ENCODE data around the gene FBXL5. TPM values are rescaled to one million over a fixed set of nuclear protein-coding genes. Genes with fewer than 3 reads are reported as not detected.

Gene FBXL5
- total and polyA plus RNA-seq, 3 experiments from 2014 or later: 25.1 to 94.5 (median 27.6) TPM

- no peak overlapping the region for H3K4me3 Mint-ChIP-seq
- H3K4me1 Mint-ChIP-seq: peaks cover 0 to 2% (median 0%) of the 10 kb centered on the region in 3 donors
- H3K4me3 ChIP-seq (ENCODE audit: low read length): no peak overlapping the region
- H3K36me3 ChIP-seq (ENCODE audit: insufficient read depth, low read length): no peaks in the 10 kb centered on the region
- no peak overlapping the region for H3K27ac Mint-ChIP-seq
- POLR2A ChIA-PET: interaction anchor here (0.8 kb wide), 1 partner anchor 14 kb away, joined by 4 read pairs; no protein-coding TSS in a partner anchor
- H3K27me3 Mint-ChIP-seq: no peaks in the 10 kb centered on the region
- no peaks in the 10 kb centered on the region for H3K36me3 Mint-ChIP-seq
- H3K9me3 ChIP-seq (ENCODE audit: low read length): no peaks in the 10 kb centered on the region
- CTCF ChIA-PET: interaction anchor here (0.8 kb wide), 1 partner anchor 74 kb away, joined by 3 read pairs; no protein-coding TSS in a partner anchor
- no peak for DNase-seq
- no peaks in the 10 kb centered on the region for H3K9me3 Mint-ChIP-seq
- no peak overlapping the region for H3K27ac ChIP-seq (ENCODE audit: low read depth, low read length)
- no peaks in the 10 kb centered on the region for H3K4me1 ChIP-seq (ENCODE audit: insufficient read depth, low read length)
- H3K27me3 ChIP-seq (ENCODE audit: insufficient read depth, low read length, poor library complexity, severe bottlenecking): no peaks in the 10 kb centered on the region
These were observed 19.8 kb upstream of the FBXL5 start for GRCh38 chr4:15674926-15675325.

- Mint-ChIP-seq H3K4me1 (no peaks in the 10 kb centered on the region), H3K36me3 (no peaks in the 10 kb centered on the region), H3K27ac (no peak overlapping the region), H3K27me3 (no peaks in the 10 kb centered on the region), H3K4me3 (no peak overlapping the region), H3K9me3 (no peaks in the 10 kb centered on the region)
- no peaks in the 10 kb centered on the region for H3K9me3 ChIP-seq (ENCODE audit: low read length)
- H3K27ac ChIP-seq (ENCODE audit: low read depth, low read length): no peak overlapping the region
- H3K4me3 ChIP-seq (ENCODE audit: low read length): no peak overlapping the region
- POLR2A ChIA-PET: no interaction called here
- CTCF ChIA-PET: no interaction called here
- H3K27me3 ChIP-seq (ENCODE audit: insufficient read depth, low read length, poor library complexity, severe bottlenecking): no peaks in the 10 kb centered on the region
- DNase-seq: no peak
- H3K36me3 ChIP-seq (ENCODE audit: insufficient read depth, low read length): no peaks in the 10 kb centered on the region
- H3K4me1 ChIP-seq (ENCODE audit: insufficient read depth, low read length): no peaks in the 10 kb centered on the region
These were observed 18.9 kb upstream of the FBXL5 start for GRCh38 chr4:15674046-15674445.

- no peaks in the 10 kb centered on the region for H3K4me1 Mint-ChIP-seq
- CTCF ChIA-PET: no interaction called here
- H3K36me3 Mint-ChIP-seq: no peaks in the 10 kb centered on the region
- H3K9me3 Mint-ChIP-seq: no peaks in the 10 kb centered on the region
- DNase-seq: no peak
- H3K4me3 Mint-ChIP-seq: no peak overlapping the region
- no peaks in the 10 kb centered on the region for H3K36me3 ChIP-seq (ENCODE audit: insufficient read depth, low read length)
- no peak overlapping the region for H3K27ac ChIP-seq (ENCODE audit: low read depth, low read length)
- no peaks in the 10 kb centered on the region for H3K27me3 Mint-ChIP-seq
- no peaks in the 10 kb centered on the region for H3K9me3 ChIP-seq (ENCODE audit: low read length)
- no peak overlapping the region for H3K4me3 ChIP-seq (ENCODE audit: low read length)
- POLR2A ChIA-PET: no interaction called here
- no peaks in the 10 kb centered on the region for H3K4me1 ChIP-seq (ENCODE audit: insufficient read depth, low read length)
- no peak overlapping the region for H3K27ac Mint-ChIP-seq
- H3K27me3 ChIP-seq (ENCODE audit: insufficient read depth, low read length, poor library complexity, severe bottlenecking): no peaks in the 10 kb centered on the region
These were observed 18.2 kb upstream of the FBXL5 start for GRCh38 chr4:15673337-15673736.

GRCh38 chr4:15672101-15672500, 16.9 kb upstream of the FBXL5 start:
- Histone ChIP-seq H3K4me1 (ENCODE audit: insufficient read depth, low read length) (no peaks in the 10 kb centered on the region), H3K27ac (ENCODE audit: low read depth, low read length) (no peak overlapping the region), H3K36me3 (ENCODE audit: insufficient read depth, low read length) (no peaks in the 10 kb centered on the region), H3K27me3 (ENCODE audit: insufficient read depth, low read length, poor library complexity, severe bottlenecking) (no peaks in the 10 kb centered on the region), H3K4me3 (ENCODE audit: low read length) (no peak overlapping the region), H3K9me3 (ENCODE audit: low read length) (no peaks in the 10 kb centered on the region)
- Mint-ChIP-seq H3K27ac (no peak overlapping the region), H3K27me3 (no peaks in the 10 kb centered on the region), H3K4me1 (no peaks in the 10 kb centered on the region), H3K4me3 (no peak overlapping the region), H3K9me3 (no peaks in the 10 kb centered on the region), H3K36me3 (no peaks in the 10 kb centered on the region)
- DNase-seq: no peak
- ChIA-PET CTCF (no interaction called here), POLR2A (no interaction called here)

GRCh38 chr4:15670576-15670975, 15.4 kb upstream of the FBXL5 start:
- no peak for DNase-seq
- H3K9me3 ChIP-seq (ENCODE audit: low read length): no peaks in the 10 kb centered on the region
- H3K27me3 Mint-ChIP-seq: no peaks in the 10 kb centered on the region
- H3K27me3 ChIP-seq (ENCODE audit: insufficient read depth, low read length, poor library complexity, severe bottlenecking): no peaks in the 10 kb centered on the region
- H3K27ac ChIP-seq (ENCODE audit: low read depth, low read length): no peak overlapping the region
- no peaks in the 10 kb centered on the region for H3K36me3 ChIP-seq (ENCODE audit: insufficient read depth, low read length)
- H3K4me3 ChIP-seq (ENCODE audit: low read length): no peak overlapping the region
- peaks cover 0 to 8% (median 5%) of the 10 kb centered on the region in 3 donors for H3K4me1 Mint-ChIP-seq
- no peaks in the 10 kb centered on the region for H3K9me3 Mint-ChIP-seq
- CTCF ChIA-PET: interaction anchor here (1.2 kb wide), 1 partner anchor 18 kb away, joined by 3 read pairs; no protein-coding TSS in a partner anchor
- H3K4me3 Mint-ChIP-seq: no peak overlapping the region
- H3K36me3 Mint-ChIP-seq: no peaks in the 10 kb centered on the region
- H3K27ac Mint-ChIP-seq: no peak overlapping the region
- H3K4me1 ChIP-seq (ENCODE audit: insufficient read depth, low read length): no peaks in the 10 kb centered on the region
- POLR2A ChIA-PET: no interaction called here

- H3K27ac Mint-ChIP-seq: no peak overlapping the region
- H3K36me3 Mint-ChIP-seq: no peaks in the 10 kb centered on the region
- H3K4me1 Mint-ChIP-seq: peaks cover 1 to 8% (median 5%) of the 10 kb centered on the region in 3 donors
- H3K27ac ChIP-seq (ENCODE audit: low read depth, low read length): no peak overlapping the region
- no peak for DNase-seq
- CTCF ChIA-PET: no interaction called here
- H3K27me3 ChIP-seq (ENCODE audit: insufficient read depth, low read length, poor library complexity, severe bottlenecking): no peaks in the 10 kb centered on the region
- no peaks in the 10 kb centered on the region for H3K36me3 ChIP-seq (ENCODE audit: insufficient read depth, low read length)
- no peak overlapping the region for H3K4me3 ChIP-seq (ENCODE audit: low read length)
- H3K4me3 Mint-ChIP-seq: no peak overlapping the region
- H3K9me3 Mint-ChIP-seq: no peaks in the 10 kb centered on the region
- POLR2A ChIA-PET: no interaction called here
- no peaks in the 10 kb centered on the region for H3K9me3 ChIP-seq (ENCODE audit: low read length)
- no peaks in the 10 kb centered on the region for H3K27me3 Mint-ChIP-seq
- H3K4me1 ChIP-seq (ENCODE audit: insufficient read depth, low read length): no peaks in the 10 kb centered on the region
These were observed 13.6 kb upstream of the FBXL5 start for GRCh38 chr4:15668566-15669435.

GRCh38 chr4:15667006-15667405, 11.8 kb upstream of the FBXL5 start:
- ChIA-PET POLR2A (no interaction called here), CTCF (no interaction called here)
- Histone ChIP-seq H3K4me1 (ENCODE audit: insufficient read depth, low read length) (no peaks in the 10 kb centered on the region), H3K9me3 (ENCODE audit: low read length) (no peaks in the 10 kb centered on the region), H3K4me3 (ENCODE audit: low read length) (no peak overlapping the region), H3K36me3 (ENCODE audit: insufficient read depth, low read length) (no peaks in the 10 kb centered on the region), H3K27me3 (ENCODE audit: insufficient read depth, low read length, poor library complexity, severe bottlenecking) (no peaks in the 10 kb centered on the region), H3K27ac (ENCODE audit: low read depth, low read length) (no peak overlapping the region)
- DNase-seq: no peak
- peaks cover 1 to 8% (median 5%) of the 10 kb centered on the region in 3 donors for H3K4me1 Mint-ChIP-seq
- no peak overlapping the region for H3K27ac Mint-ChIP-seq
- H3K9me3 Mint-ChIP-seq: no peaks in the 10 kb centered on the region
- no peaks in the 10 kb centered on the region for H3K27me3 Mint-ChIP-seq
- no peaks in the 10 kb centered on the region for H3K36me3 Mint-ChIP-seq
- H3K4me3 Mint-ChIP-seq: no peak overlapping the region

- no peak for DNase-seq
- Histone ChIP-seq H3K4me3 (ENCODE audit: low read length) (no peak overlapping the region), H3K9me3 (ENCODE audit: low read length) (no peaks in the 10 kb centered on the region), H3K27ac (ENCODE audit: low read depth, low read length) (no peak overlapping the region), H3K36me3 (ENCODE audit: insufficient read depth, low read length) (no peaks in the 10 kb centered on the region), H3K27me3 (ENCODE audit: insufficient read depth, low read length, poor library complexity, severe bottlenecking) (no peaks in the 10 kb centered on the region), H3K4me1 (ENCODE audit: insufficient read depth, low read length) (no peaks in the 10 kb centered on the region)
- Mint-ChIP-seq H3K9me3 (no peaks in the 10 kb centered on the region), H3K4me3 (no peak overlapping the region), H3K36me3 (no peaks in the 10 kb centered on the region), H3K4me1 (peaks cover 1 to 8% (median 5%) of the 10 kb centered on the region in 3 donors), H3K27me3 (no peaks in the 10 kb centered on the region), H3K27ac (no peak overlapping the region)
- ChIA-PET CTCF (no interaction called here), POLR2A (no interaction called here)
These were observed 10.7 kb upstream of the FBXL5 start for GRCh38 chr4:15665753-15666365.

Measured in CD8-positive, alpha-beta memory T cell (primary cell).